ENCODE results near the gene BRD8. TPM values are rescaled to one million over a fixed set of nuclear protein-coding genes. Genes with fewer than 3 reads are reported as not detected.
"Not testable (repeated sequence)": the region's sequence is repeated elsewhere in the genome, so short reads cannot be mapped to it uniquely, and the experiment has no call there.

The BRD8 gene
- total RNA-seq, 1 experiment from 2014 or later: 80.8 TPM

- intact Hi-C loops (cut with micrococcal nuclease): no loop called here
- H3K9ac ChIP-seq (ENCODE audit: low read length): no peak overlapping the region
- no peak overlapping the region for H3K4me3 ChIP-seq (replicated peaks in 1 of 2; ENCODE audit: low read depth in 1 of 2, low read length in 2 of 2)
- ChIA-PET POLR2A (no interaction called here), CTCF (no interaction called here), RAD21 (ENCODE audit: low non-redundant PET in 1 of 2, low total read pairs in 2 of 2, uncharacterized antibody in 2 of 2, unreplicated experiment in 2 of 2) (no interaction called here)
- H4K20me1 ChIP-seq (ENCODE audit: insufficient read depth): no peaks in the 10 kb centered on the region
- ATAC-seq (no peak), DNase-seq (ENCODE audit: low read depth, low spot score) (no peak)
- peaks cover 0 to 15% of the 10 kb centered on the region in 2 experiments; a peak in 2 of 4 replicates for H3K4me1 ChIP-seq (ENCODE audit: control insufficient read depth in 1 of 2, insufficient read depth in 2 of 2, low read length in 2 of 2)
- TF ChIP-seq REST (IDR thresholded peaks at IDR 0.05; ENCODE audit: low read depth) (no peak), SP1 (IDR thresholded peaks at IDR 0.05; ENCODE audit: low read depth) (no peak), TCF7L2 (IDR thresholded peaks at IDR 0.05; ENCODE audit: borderline replicate concordance, extremely low read depth, insufficient read depth, insufficient read length) (no peak), ZNF274 (IDR thresholded peaks at IDR 0.05; ENCODE audit: low read depth, low read length) (no peak), POLR2A (IDR thresholded peaks at IDR 0.05; ENCODE audit: borderline replicate concordance, extremely low read depth, insufficient read depth, insufficient read length) (no peak), POLR2AphosphoS5 (IDR thresholded peaks at IDR 0.05; ENCODE audit: low read depth, low read length) (no peak), SIN3A (IDR thresholded peaks at IDR 0.05; ENCODE audit: low read depth) (no peak), YY1 (IDR thresholded peaks at IDR 0.05; ENCODE audit: extremely low read depth, insufficient replicate concordance, low read depth, low read length) (no peak), ELF1 (IDR thresholded peaks at IDR 0.05; ENCODE audit: borderline replicate concordance, low read depth) (no peak)
- H2AFZ ChIP-seq (ENCODE audit: low read depth, low read length, poor library complexity, severe bottlenecking): no peak overlapping the region
- no peaks in the 10 kb centered on the region for H3K9me3 ChIP-seq (ENCODE audit: control insufficient read depth in 1 of 2, insufficient read depth in 1 of 2, low read depth in 1 of 2, low read length in 2 of 2)
- no peak overlapping the region for H3K4me2 ChIP-seq (ENCODE audit: low read length)
- H3K27ac ChIP-seq (ENCODE audit: low read depth, low read length): no peak overlapping the region
- peaks cover 67% of the 10 kb centered on the region for H3K79me2 ChIP-seq (ENCODE audit: insufficient read depth, low read length)
- BruUV-seq (replicated peaks): no TSS peak
- no peaks in the 10 kb centered on the region for H3K27me3 ChIP-seq (ENCODE audit: insufficient read depth, low read length)
- peaks cover 8 to 12% of the 10 kb centered on the region in 2 experiments; a peak in 3 of 4 replicates for H3K36me3 ChIP-seq (ENCODE audit: control insufficient read depth in 1 of 2, insufficient read depth in 2 of 2, low read length in 2 of 2)
- no peaks in the 10 kb centered on the region for H3K9me2 ChIP-seq (ENCODE audit: insufficient read depth)
Measured at GRCh38 chr5:138210985-138211384, 32.6 kb upstream of the BRD8 start.

- H3K4me1 ChIP-seq (ENCODE audit: control insufficient read depth in 1 of 2, insufficient read depth in 2 of 2, low read length in 2 of 2); ATAC-seq; H3K9me3 ChIP-seq (ENCODE audit: control insufficient read depth in 1 of 2, insufficient read depth in 1 of 2, low read depth in 1 of 2, low read length in 2 of 2); H3K9ac ChIP-seq (ENCODE audit: low read length); intact Hi-C loops (cut with micrococcal nuclease); RAD21 ChIA-PET (ENCODE audit: low non-redundant PET in 1 of 2, low total read pairs in 2 of 2, uncharacterized antibody in 2 of 2, unreplicated experiment in 2 of 2); CTCF ChIA-PET; H3K27ac ChIP-seq (ENCODE audit: low read depth, low read length); H3K27me3 ChIP-seq (ENCODE audit: insufficient read depth, low read length); H4K20me1 ChIP-seq (ENCODE audit: insufficient read depth); H2AFZ ChIP-seq (ENCODE audit: low read depth, low read length, poor library complexity, severe bottlenecking); BruUV-seq (replicated peaks); H3K9me2 ChIP-seq (ENCODE audit: insufficient read depth); DNase-seq (ENCODE audit: low read depth, low spot score); H3K4me2 ChIP-seq (ENCODE audit: low read length); H3K79me2 ChIP-seq (ENCODE audit: insufficient read depth, low read length); H3K4me3 ChIP-seq (replicated peaks in 1 of 2; ENCODE audit: low read depth in 1 of 2, low read length in 2 of 2); POLR2A ChIA-PET: not testable (repeated sequence)
- H3K36me3 ChIP-seq (ENCODE audit: control insufficient read depth in 1 of 2, insufficient read depth in 2 of 2, low read length in 2 of 2): peaks cover 29 to 47% of the 10 kb centered on the region in 2 experiments; a peak in 3 of 4 replicates
Measured at GRCh38 chr5:138193859-138194258, 15.4 kb upstream of the BRD8 start.
